ENCODE measurements around the gene TMEM131.
"Not testable (repeated sequence)": the region's sequence is repeated elsewhere in the genome, so short reads cannot be mapped to it uniquely, and the experiment has no call there.

The TMEM131 gene

GRCh38 chr2:97950329-97951154 lies 45.2 kb downstream of the TMEM131 start:
- no peak for DNase-seq

- DNase-seq = no peak
These were observed 46.8 kb downstream of the TMEM131 start for GRCh38 chr2:97948926-97949325.

- DNase-seq = no peak
These were observed 50.0 kb downstream of the TMEM131 start for GRCh38 chr2:97945791-97946190.

GRCh38 chr2:97936881-97937280 lies 58.9 kb downstream of the TMEM131 start:
- no peak for DNase-seq

- no peak for DNase-seq
These were observed 59.5 kb downstream of the TMEM131 start for GRCh38 chr2:97936199-97936598.

GRCh38 chr2:97935719-97936161 lies 60.0 kb downstream of the TMEM131 start:
- no peak for DNase-seq

- DNase-seq = no peak
These were observed 62.6 kb downstream of the TMEM131 start for GRCh38 chr2:97932975-97933662.

GRCh38 chr2:97931858-97932225 lies 63.9 kb downstream of the TMEM131 start:
- DNase-seq = no peak

GRCh38 chr2:97931118-97931857 lies 64.5 kb downstream of the TMEM131 start:
- DNase-seq = no peak

GRCh38 chr2:97928591-97928990 lies 67.2 kb downstream of the TMEM131 start:
- DNase-seq = no peak

- DNase-seq = no peak
These were observed 68.8 kb downstream of the TMEM131 start for GRCh38 chr2:97926946-97927345.

- no peak for DNase-seq
These were observed 71.6 kb downstream of the TMEM131 start for GRCh38 chr2:97924194-97924593.

- no peak for DNase-seq
These were observed 75.9 kb downstream of the TMEM131 start for GRCh38 chr2:97919858-97920257.

GRCh38 chr2:97918818-97919217 lies 76.9 kb downstream of the TMEM131 start:
- DNase-seq = no peak

- not testable (repeated sequence) for DNase-seq
These were observed 78.1 kb downstream of the TMEM131 start for GRCh38 chr2:97917668-97918067.

GRCh38 chr2:97914691-97915213 lies 81.0 kb downstream of the TMEM131 start:
- DNase-seq = no peak

GRCh38 chr2:97913846-97914245 lies 81.9 kb downstream of the TMEM131 start:
- no peak for DNase-seq

- no peak for DNase-seq
These were observed 83.7 kb downstream of the TMEM131 start for GRCh38 chr2:97911922-97912575.

GRCh38 chr2:97911206-97911921 lies 84.4 kb downstream of the TMEM131 start:
- DNase-seq = no peak

- DNase-seq = no peak
These were observed 85.1 kb downstream of the TMEM131 start for GRCh38 chr2:97910403-97911205.

- no peak for DNase-seq
These were observed 87.5 kb downstream of the TMEM131 start for GRCh38 chr2:97908208-97908676.

All from stimulated activated naive CD4-positive, alpha-beta T cell treated with Interleukin-2 at 50 U/mL for 16 hours (primary cell).